IPS-15b (cell line): ENCODE data around the gene PEX12.
"Not testable (repeated sequence)": the region's sequence is repeated elsewhere in the genome, so short reads cannot be mapped to it uniquely, and the experiment has no call there.

Experiments used
- H3K27me3 ChIP-seq: one replicate; pipeline ENCODE4 v1.6.1; 2013; ENCODE audit warnings: low read length; ENCODE audit not compliant: control insufficient read depth, insufficient read depth
- H3K36me3 ChIP-seq: one replicate; pipeline ENCODE4 v1.6.1; 2013; ENCODE audit warnings: low read length; ENCODE audit not compliant: control insufficient read depth, insufficient read depth
- H3K4me1 ChIP-seq: one replicate; pipeline ENCODE4 v1.6.1; 2013; ENCODE audit warnings: mild to moderate bottlenecking, low read length; ENCODE audit not compliant: control insufficient read depth, insufficient read depth
- H3K4me3 ChIP-seq: one replicate; pipeline ENCODE4 v1.5.1; 2013; ENCODE audit warnings: low read depth, low read length
- H3K9ac ChIP-seq: one replicate; pipeline ENCODE4 v1.6.1; 2013; ENCODE audit warnings: low read depth, mild to moderate bottlenecking, low read length
- H3K9me3 ChIP-seq: one replicate; pipeline ENCODE4 v1.6.1; 2013; ENCODE audit warnings: mild to moderate bottlenecking, low read length; ENCODE audit not compliant: control insufficient read depth, insufficient read depth

Gene PEX12

GRCh38 chr17:35529866-35530265, 48.5 kb downstream of the PEX12 start:
- H3K9ac ChIP-seq = no peak overlapping the region
- H3K9me3 ChIP-seq = no peaks in the 10 kb centered on the region
- H3K4me3 ChIP-seq = no peak overlapping the region
- no peaks in the 10 kb centered on the region for H3K4me1 ChIP-seq
- H3K27me3 ChIP-seq = peaks cover 4% of the 10 kb centered on the region
- no peaks in the 10 kb centered on the region for H3K36me3 ChIP-seq

- H3K27me3 ChIP-seq, H3K36me3 ChIP-seq, H3K9me3 ChIP-seq, H3K4me1 ChIP-seq, H3K4me3 ChIP-seq, H3K9ac ChIP-seq: not testable (repeated sequence)
Measured at GRCh38 chr17:35529326-35529725, 49.0 kb downstream of the PEX12 start.
